Measurements from ENCODE around the gene PDZD4.

DNA sequence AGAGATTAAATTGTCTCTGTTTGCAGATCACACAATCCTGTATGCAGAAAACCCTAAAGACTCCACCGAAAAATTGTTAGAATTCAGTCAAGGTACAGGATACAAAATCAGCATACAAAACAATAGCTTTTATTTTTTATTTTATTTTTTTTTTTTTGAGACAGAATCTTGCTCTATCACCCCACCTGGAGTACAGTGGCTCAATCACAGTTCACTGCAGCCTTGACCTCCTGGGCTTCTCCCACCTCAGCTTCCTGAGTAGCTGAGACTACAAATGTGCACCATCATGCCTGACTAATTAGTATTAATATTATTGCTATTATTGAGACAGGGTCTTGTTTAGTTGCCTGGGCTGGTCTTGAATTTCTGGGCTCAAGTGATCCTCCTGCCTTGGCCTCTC is 75.2 kb downstream of the PDZD4 start:
- TF ChIP-seq EZH2phosphoT487 (IDR thresholded peaks at IDR 0.05; ENCODE audit: insufficient read depth, low read depth) (no peak), EZH2 (IDR thresholded peaks at IDR 0.05; ENCODE audit: insufficient read depth, poor library complexity, severe bottlenecking) (no peak)

Data from GM23248 (cell line).